Measurements from ENCODE around the gene SMIM10.

SMIM10 gene

GRCh38 chrX:134969726-134970125, 21.1 kb upstream of the SMIM10 start:
- no peak overlapping the region for H3K4me3 ChIP-seq (ENCODE audit: low read depth, low read length)
- DNase-seq (ENCODE audit: low read depth) = no peak
- TF ChIP-seq, protein P1, sequence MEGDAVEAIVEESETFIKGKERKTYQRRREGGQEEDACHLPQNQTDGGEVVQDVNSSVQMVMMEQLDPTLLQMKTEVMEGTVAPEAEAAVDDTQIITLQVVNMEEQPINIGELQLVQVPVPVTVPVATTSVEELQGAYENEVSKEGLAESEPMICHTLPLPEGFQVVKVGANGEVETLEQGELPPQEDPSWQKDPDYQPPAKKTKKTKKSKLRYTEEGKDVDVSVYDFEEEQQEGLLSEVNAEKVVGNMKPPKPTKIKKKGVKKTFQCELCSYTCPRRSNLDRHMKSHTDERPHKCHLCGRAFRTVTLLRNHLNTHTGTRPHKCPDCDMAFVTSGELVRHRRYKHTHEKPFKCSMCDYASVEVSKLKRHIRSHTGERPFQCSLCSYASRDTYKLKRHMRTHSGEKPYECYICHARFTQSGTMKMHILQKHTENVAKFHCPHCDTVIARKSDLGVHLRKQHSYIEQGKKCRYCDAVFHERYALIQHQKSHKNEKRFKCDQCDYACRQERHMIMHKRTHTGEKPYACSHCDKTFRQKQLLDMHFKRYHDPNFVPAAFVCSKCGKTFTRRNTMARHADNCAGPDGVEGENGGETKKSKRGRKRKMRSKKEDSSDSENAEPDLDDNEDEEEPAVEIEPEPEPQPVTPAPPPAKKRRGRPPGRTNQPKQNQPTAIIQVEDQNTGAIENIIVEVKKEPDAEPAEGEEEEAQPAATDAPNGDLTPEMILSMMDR (IDR thresholded peaks at IDR 0.05; ENCODE audit: low read depth, low read length, missing control alignments) = no peak

GRCh38 chrX:134971926-134972325, 18.9 kb upstream of the SMIM10 start:
- TF ChIP-seq, protein P1 (IDR thresholded peaks at IDR 0.05; ENCODE audit: low read depth, low read length, missing control alignments) = no peak
- DNase-seq (ENCODE audit: low read depth) = no peak
- no peak overlapping the region for H3K4me3 ChIP-seq (ENCODE audit: low read depth, low read length)

GRCh38 chrX:134975516-134975915, 15.3 kb upstream of the SMIM10 start:
- no peak overlapping the region for H3K4me3 ChIP-seq (ENCODE audit: low read depth, low read length)
- no peak for DNase-seq (ENCODE audit: low read depth)
- TF ChIP-seq, protein P1 (IDR thresholded peaks at IDR 0.05; ENCODE audit: low read depth, low read length, missing control alignments) = no peak

- H3K4me3 ChIP-seq (ENCODE audit: low read depth, low read length) = no peak overlapping the region
- DNase-seq (ENCODE audit: low read depth) = no peak
- TF ChIP-seq, protein P1 (IDR thresholded peaks at IDR 0.05; ENCODE audit: low read depth, low read length, missing control alignments) = no peak
Measured at GRCh38 chrX:134981910-134982309, 8.9 kb upstream of the SMIM10 start.

DNA sequence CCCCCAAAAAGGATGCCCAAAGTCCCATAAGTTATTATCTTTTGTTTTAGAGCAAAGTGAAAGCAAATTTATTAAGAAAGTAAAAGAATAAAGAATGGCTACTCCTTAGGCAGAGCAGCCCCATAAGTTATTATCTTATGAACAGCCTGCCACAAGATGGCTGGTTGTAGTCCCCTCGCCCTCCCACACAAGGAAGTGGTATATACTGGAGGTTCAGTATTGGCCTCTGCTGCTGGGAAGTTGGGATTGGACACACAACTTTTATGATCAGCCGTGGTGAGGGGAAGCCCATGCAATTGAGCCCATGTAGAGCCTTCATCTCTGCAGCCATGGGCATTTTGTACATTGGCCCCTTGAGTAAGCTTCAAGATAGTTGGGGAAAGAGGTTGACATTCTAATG, 8.0 kb upstream of the SMIM10 start:
- DNase-seq (ENCODE audit: low read depth) = no peak
- no peak overlapping the region for H3K4me3 ChIP-seq (ENCODE audit: low read depth, low read length)
- TF ChIP-seq, protein P1 (IDR thresholded peaks at IDR 0.05; ENCODE audit: low read depth, low read length, missing control alignments) = no peak

- DNase-seq (ENCODE audit: low read depth) = no peak
Measured at GRCh38 chrX:134985479-134985878, 5.3 kb upstream of the SMIM10 start.

DNA sequence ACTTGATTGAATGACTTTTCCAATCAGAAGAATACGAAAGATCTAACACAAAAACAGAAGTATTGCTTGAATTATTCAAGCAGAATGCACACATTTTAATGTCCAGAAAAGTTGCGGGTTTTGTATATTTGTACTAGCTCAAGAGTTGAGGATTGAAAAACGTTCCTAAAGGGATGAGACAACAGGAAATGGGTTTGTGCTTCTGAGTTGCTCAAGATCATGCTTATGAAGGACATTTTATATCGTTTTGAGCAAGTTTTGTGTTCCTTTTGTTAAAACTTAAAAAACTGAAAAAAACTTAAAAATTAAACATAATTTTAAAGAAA, 353 bp upstream of the SMIM10 start:
- DNase-seq (ENCODE audit: low read depth) = no peak
- no peak overlapping the region for H3K4me3 ChIP-seq (ENCODE audit: low read depth, low read length)
- TF ChIP-seq, protein P1 (IDR thresholded peaks at IDR 0.05; ENCODE audit: low read depth, low read length, missing control alignments) = no peak

More at GRCh38 chrX:134985479-134985878, 5.3 kb upstream of the SMIM10 start:
- TF ChIP-seq, protein P1 (IDR thresholded peaks at IDR 0.05; ENCODE audit: low read depth, low read length, missing control alignments) = no peak
- no peak overlapping the region for H3K4me3 ChIP-seq (ENCODE audit: low read depth, low read length)
